B cell (primary cell): ENCODE data around the gene KRT73. TPM values are rescaled to one million over a fixed set of nuclear protein-coding genes. Genes with fewer than 3 reads are reported as not detected.

Experiments used
- ATAC-seq: fragments of 200-7000 bp; cut with Tn5 transposase; one replicate; pipeline ENCODE4 v1.10.0; 2021; ENCODE audit warnings: low read depth, mild to moderate bottlenecking, moderate number of reproducible peaks, moderate library complexity
- CTCF ChIA-PET: fragments of 350-600 bp; sonication (Branson Sonifier 250); formaldehyde crosslinking; loops from one replicate; lab custom pipeline; 2021; ENCODE audit warnings: antibody characterized with exemption, inconsistent platforms; lab: Charles Lee
- POLR2A ChIA-PET: fragments of 350-600 bp; sonication (Branson Sonifier 250); formaldehyde crosslinking; loops from one replicate; lab custom pipeline; 2021; ENCODE audit warnings: antibody characterized with exemption; lab: Charles Lee
- DNase-seq: peaks from one replicate; pipeline ENCODE4 v3.0.0; 2013
- H2AFZ ChIP-seq: 2 replicates; pipeline ENCODE4 v1.6.1; 2012; ENCODE audit warnings: mild to moderate bottlenecking, low read depth, low read length; ENCODE audit not compliant: insufficient read depth, poor library complexity, severe bottlenecking
- H3K27ac ChIP-seq, 2 donors: 1 replicate in 1 of 2; 2 replicates in 1 of 2; pipeline ENCODE4 v1.5.1; 2012 to 2013; ENCODE audit warnings: low read length in 2 of 2, mild to moderate bottlenecking in 2 of 2, moderate library complexity in 1 of 2
- H3K27me3 ChIP-seq, 4 experiments: fragments of 200-600 bp in 1 of 4; sonication (generic) in 1 of 4; replicated peaks in 1 of 4; 1 replicate in 2 of 4; 2 replicates in 2 of 4; pipeline versions ENCODE4 v1.6.1 to v1.7.0; 2013 to 2016; ENCODE audit warnings: low read length in 3 of 4, mild to moderate bottlenecking in 2 of 4, mixed read lengths in 1 of 4, moderate library complexity in 1 of 4; ENCODE audit not compliant: insufficient read depth in 4 of 4, control insufficient read depth in 3 of 4; ENCODE audit errors: control extremely low read depth in 1 of 4
- H3K36me3 ChIP-seq, 2 experiments: replicated peaks in 1 of 2; 1 replicate in 1 of 2; 2 replicates in 1 of 2; pipeline versions ENCODE4 v1.6.1 to v1.7.1; 2013; ENCODE audit warnings: low read length in 1 of 2; ENCODE audit not compliant: insufficient read depth in 2 of 2, control insufficient read depth in 1 of 2; ENCODE audit errors: control extremely low read depth in 1 of 2, extremely low read depth in 1 of 2
- H3K4me1 ChIP-seq, 2 donors: fragments of 200-600 bp in 1 of 2; sonication (generic) in 1 of 2; 1 replicate in 1 of 2; 2 replicates in 1 of 2; pipeline versions ENCODE4 v1.5.1 to v1.6.1; 2013 to 2017; ENCODE audit warnings: low read length in 2 of 2; ENCODE audit not compliant: control insufficient read depth in 2 of 2, insufficient read depth in 2 of 2
- H3K4me2 ChIP-seq: replicated peaks from 2 replicates; pipeline ENCODE3; 2012; ENCODE audit warnings: mild to moderate bottlenecking, low read depth, low read length; ENCODE audit not compliant: poor library complexity, severe bottlenecking
- H3K4me3 ChIP-seq, 5 experiments: fragments of 200-600 bp in 1 of 5; sonication (generic) in 1 of 5; 1 replicate in 3 of 5; 2 replicates in 2 of 5; pipeline versions ENCODE4 v1.5.1 to v1.7.0; 2011 to 2016; ENCODE audit warnings: low read length in 4 of 5, mild to moderate bottlenecking in 4 of 5, low read depth in 2 of 5, control low read depth in 1 of 5, moderate library complexity in 1 of 5; ENCODE audit not compliant: insufficient read depth in 1 of 5; ENCODE audit errors: control extremely low read depth in 1 of 5, extremely low read depth in 1 of 5
- H3K79me2 ChIP-seq: fragments of 200-600 bp; sonication (generic); one replicate; pipeline ENCODE4 v1.6.0; 2016; ENCODE audit warnings: low read length; ENCODE audit not compliant: control insufficient read depth, insufficient read depth
- H3K9ac ChIP-seq: fragments of 200-600 bp; sonication (generic); 2 replicates; pipeline ENCODE4 v1.6.1; 2017; ENCODE audit warnings: mild to moderate bottlenecking, low read length, moderate library complexity
- H3K9me3 ChIP-seq, 3 donors: one replicate each; pipeline versions ENCODE4 v1.6.1 to v1.7.1; 2013; ENCODE audit warnings: low read length in 2 of 3; ENCODE audit not compliant: control insufficient read depth in 2 of 3, insufficient read depth in 1 of 3; ENCODE audit errors: control extremely low read depth in 1 of 3
- H4K20me1 ChIP-seq: 2 replicates; pipeline ENCODE4 v1.6.0; 2012; ENCODE audit warnings: mild to moderate bottlenecking, low read length; ENCODE audit not compliant: insufficient read depth, control insufficient read depth, poor library complexity, severe bottlenecking
- H3K27ac Mint-ChIP-seq: one replicate; pipeline ENCODE4 v1.8.0; 2021; ENCODE audit warnings: mixed read lengths
- H3K27me3 Mint-ChIP-seq: one replicate; pipeline ENCODE4 v1.8.0; 2021; ENCODE audit warnings: mixed read lengths
- H3K4me1 Mint-ChIP-seq: one replicate; pipeline ENCODE4 v1.8.0; 2021; ENCODE audit warnings: mixed read lengths
- H3K4me3 Mint-ChIP-seq: one replicate; pipeline ENCODE4 v1.8.0; 2021; ENCODE audit warnings: mixed read lengths
- H3K9me3 Mint-ChIP-seq: one replicate; pipeline ENCODE4 v1.8.0; 2022; ENCODE audit warnings: mixed read lengths; ENCODE audit not compliant: insufficient read depth
- EZH2 ChIP-seq: IDR thresholded peaks from 2 replicates; pipeline ENCODE4 v1.6.1; 2012; ENCODE audit warnings: borderline replicate concordance, low read depth, mild to moderate bottlenecking, moderate library complexity, low read length; ENCODE audit not compliant: insufficient read depth, poor library complexity, severe bottlenecking
- WGBS: methylation state at CpG from one replicate; pipeline ENCODE4 v1.1.5; 2013; ENCODE audit warnings: missing lambda C conversion rate; ENCODE audit not compliant: insufficient coverage; 5-methylcytosine and 5-hydroxymethylcytosine counted together
- intact Hi-C: fragments of 100-400 bp; cut with micrococcal nuclease; formaldehyde crosslinking; loops from one replicate; pipeline ENCODE4 v1.10.0; 2022
- polyA plus RNA-seq: library from polyadenylated mRNA; depleted of rRNA; stranded (reverse); fragments of >200 nt; gene quantifications from 2 replicates; pipeline ENCODE4 v1.2.3, GENCODE V29; 2012
- total RNA-seq, 2 donors: library from RNA; stranded (reverse); fragments of 120-200 nt in 1 of 2; gene quantifications; 1 replicate in 1 of 2; 2 replicates in 1 of 2; pipeline versions ENCODE4 v1.2.3 to v1.2.4, GENCODE V29; 2013 to 2022
- TF ChIP-seq, protein P1 (sequence below): fragments of 200-600 bp; IDR thresholded peaks from one replicate; pipeline ENCODE4 v1.8.0; 2022; ENCODE audit warnings: antibody characterized with exemption, mild to moderate bottlenecking

Gene KRT73
- total and polyA plus RNA-seq, 2 donors (not counting 1 experiment from before 2014, with no cell fraction given), result 0.07 TPM; not detected in 1

DNA sequence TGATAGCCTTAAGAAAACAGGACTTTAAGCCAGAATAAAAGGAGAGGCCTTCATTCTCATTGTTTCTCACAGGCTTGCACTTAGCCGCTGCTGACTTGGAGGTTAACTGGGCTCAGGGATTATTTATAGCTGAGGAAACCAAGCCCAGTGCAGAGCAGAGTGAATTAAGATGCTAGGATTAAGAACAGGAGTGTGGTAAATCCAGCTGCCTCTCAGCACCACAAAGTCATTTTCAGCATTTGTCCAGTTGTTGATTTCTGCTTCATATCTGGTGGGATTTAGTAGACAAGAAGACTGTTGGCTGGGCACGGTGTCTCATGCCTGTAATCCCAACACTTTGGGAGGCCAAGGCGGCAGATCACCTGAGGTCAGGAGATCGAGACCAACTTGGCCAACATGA lies 14.3 kb upstream of the KRT73 start:
- no peaks in the 10 kb centered on the region for H3K36me3 ChIP-seq
- Mint-ChIP-seq H3K4me3 (no peak overlapping the region), H3K27me3 (peaks cover 23% of the 10 kb centered on the region), H3K9me3 (no peaks in the 10 kb centered on the region), H3K27ac (no peak overlapping the region), H3K4me1 (no peaks in the 10 kb centered on the region)
- ATAC-seq (no peak), DNase-seq (no peak)
- H3K9ac ChIP-seq, result no peak overlapping the region
- TF ChIP-seq EZH2, result no peak
- TF ChIP-seq, protein P1, sequence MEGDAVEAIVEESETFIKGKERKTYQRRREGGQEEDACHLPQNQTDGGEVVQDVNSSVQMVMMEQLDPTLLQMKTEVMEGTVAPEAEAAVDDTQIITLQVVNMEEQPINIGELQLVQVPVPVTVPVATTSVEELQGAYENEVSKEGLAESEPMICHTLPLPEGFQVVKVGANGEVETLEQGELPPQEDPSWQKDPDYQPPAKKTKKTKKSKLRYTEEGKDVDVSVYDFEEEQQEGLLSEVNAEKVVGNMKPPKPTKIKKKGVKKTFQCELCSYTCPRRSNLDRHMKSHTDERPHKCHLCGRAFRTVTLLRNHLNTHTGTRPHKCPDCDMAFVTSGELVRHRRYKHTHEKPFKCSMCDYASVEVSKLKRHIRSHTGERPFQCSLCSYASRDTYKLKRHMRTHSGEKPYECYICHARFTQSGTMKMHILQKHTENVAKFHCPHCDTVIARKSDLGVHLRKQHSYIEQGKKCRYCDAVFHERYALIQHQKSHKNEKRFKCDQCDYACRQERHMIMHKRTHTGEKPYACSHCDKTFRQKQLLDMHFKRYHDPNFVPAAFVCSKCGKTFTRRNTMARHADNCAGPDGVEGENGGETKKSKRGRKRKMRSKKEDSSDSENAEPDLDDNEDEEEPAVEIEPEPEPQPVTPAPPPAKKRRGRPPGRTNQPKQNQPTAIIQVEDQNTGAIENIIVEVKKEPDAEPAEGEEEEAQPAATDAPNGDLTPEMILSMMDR, result no peak
- ChIA-PET POLR2A (no interaction called here), CTCF (interaction anchor here (1.1 kb wide), 1 partner anchor 348 kb away, joined by 3 read pairs; no protein-coding TSS in a partner anchor)
- no peaks in the 10 kb centered on the region for H3K9me3 ChIP-seq
- H3K79me2 ChIP-seq, result no peaks in the 10 kb centered on the region
- intact Hi-C loops, result no loop called here
- H3K4me1 ChIP-seq, result no peaks in the 10 kb centered on the region
- H3K4me3 ChIP-seq, result no peak overlapping the region
- peaks cover 0 to 5% (median 1%) of the 10 kb centered on the region in 4 experiments for H3K27me3 ChIP-seq
- no peaks in the 10 kb centered on the region for H4K20me1 ChIP-seq
- 63% methylated on average over 4 of the region's 4 CpGs for WGBS
- no peak overlapping the region for H3K4me2 ChIP-seq
- no peak overlapping the region for H3K27ac ChIP-seq
- H2AFZ ChIP-seq, result no peak overlapping the region

GRCh38 chr12:52631676-52632459 lies 13.5 kb upstream of the KRT73 start:
- Histone ChIP-seq H4K20me1 (no peaks in the 10 kb centered on the region), H3K9ac (no peak overlapping the region), H3K4me1 (no peaks in the 10 kb centered on the region), H3K9me3 (no peaks in the 10 kb centered on the region), H3K4me3 (no peak overlapping the region), H3K79me2 (no peaks in the 10 kb centered on the region), H2AFZ (no peak overlapping the region), H3K27ac (no peak overlapping the region), H3K4me2 (no peak overlapping the region), H3K27me3 (peaks cover 0 to 5% (median 1%) of the 10 kb centered on the region in 4 experiments), H3K36me3 (no peaks in the 10 kb centered on the region)
- no peaks in the 10 kb centered on the region for H3K9me3 Mint-ChIP-seq
- peaks cover 23% of the 10 kb centered on the region for H3K27me3 Mint-ChIP-seq
- DNase-seq, result no peak
- WGBS, result 86% methylated on average over 4 of the region's 6 CpGs
- intact Hi-C loops, result no loop called here
- H3K27ac Mint-ChIP-seq, result no peak overlapping the region
- ChIA-PET POLR2A (no interaction called here), CTCF (no interaction called here)
- H3K4me3 Mint-ChIP-seq, result no peak overlapping the region
- no peak for TF ChIP-seq EZH2
- TF ChIP-seq, protein P1, result no peak
- no peak for ATAC-seq
- no peaks in the 10 kb centered on the region for H3K4me1 Mint-ChIP-seq
